ENCODE measurements around the gene ELK4. TPM values are rescaled to one million over a fixed set of nuclear protein-coding genes. Genes with fewer than 3 reads are reported as not detected.
A peak's percentile ranks its signal among the peaks of the same experiment; 100 is the strongest.

ELK4 gene
- total RNA-seq, 1 donor from 2014 or later: 13.3 TPM

GRCh38 chr1:205594846-205595245 lies 37.0 kb downstream of the ELK4 start:
- no peak for DNase-seq

- no peak for DNase-seq
These were observed 37.8 kb downstream of the ELK4 start for GRCh38 chr1:205593967-205594366.

GRCh38 chr1:205593532-205593931 lies 38.3 kb downstream of the ELK4 start:
- DNase-seq: no peak

- no peak for DNase-seq
These were observed 39.3 kb downstream of the ELK4 start for GRCh38 chr1:205592443-205593003.

- DNase-seq: peak; percentile 78
These were observed 40.1 kb downstream of the ELK4 start for GRCh38 chr1:205591522-205592351.

- no peak for DNase-seq
These were observed 40.9 kb downstream of the ELK4 start for GRCh38 chr1:205590777-205591513.

GRCh38 chr1:205590457-205590768 lies 41.4 kb downstream of the ELK4 start:
- no peak for DNase-seq

GRCh38 chr1:205589618-205590456 lies 42.0 kb downstream of the ELK4 start:
- no peak for DNase-seq

- DNase-seq: no peak
These were observed 42.8 kb downstream of the ELK4 start for GRCh38 chr1:205589046-205589445.

GRCh38 chr1:205588636-205589035 lies 43.2 kb downstream of the ELK4 start:
- DNase-seq: no peak

GRCh38 chr1:205587581-205587980 lies 44.2 kb downstream of the ELK4 start:
- DNase-seq: no peak

GRCh38 chr1:205585835-205586785 lies 45.7 kb downstream of the ELK4 start:
- no peak for DNase-seq

- no peak for DNase-seq
These were observed 46.5 kb downstream of the ELK4 start for GRCh38 chr1:205585169-205585834.

- no peak for DNase-seq
These were observed 47.1 kb downstream of the ELK4 start for GRCh38 chr1:205584732-205585131.

GRCh38 chr1:205583461-205584130 lies 48.2 kb downstream of the ELK4 start:
- DNase-seq: no peak

GRCh38 chr1:205582471-205583291 lies 49.1 kb downstream of the ELK4 start:
- no peak for DNase-seq

- no peak for DNase-seq
These were observed 49.8 kb downstream of the ELK4 start for GRCh38 chr1:205582046-205582445.

GRCh38 chr1:205581321-205581980 lies 50.4 kb downstream of the ELK4 start:
- DNase-seq: no peak

GRCh38 chr1:205580923-205581180 lies 51.0 kb downstream of the ELK4 start:
- DNase-seq: no peak
